Measurements from ENCODE around the gene KRTAP5-9. TPM values are rescaled to one million over a fixed set of nuclear protein-coding genes. Genes with fewer than 3 reads are reported as not detected.

The KRTAP5-9 gene
- total and polyA plus RNA-seq, 2 of the 8 experiments (the other 6 are each of a cell fraction or from before 2014, with no cell fraction given), result 0.11 TPM; not detected in 1

GRCh38 chr11:71519546-71519945 lies 28.7 kb upstream of the KRTAP5-9 start (continued):
- TF ChIP-seq CHD7 (IDR thresholded peaks at IDR 0.05; ENCODE audit: insufficient replicate concordance, low read length) (no peak), E2F6 (IDR thresholded peaks at IDR 0.05) (no peak), RAD21 (IDR thresholded peaks at IDR 0.05 in 1 of 2, conservative IDR thresholded peaks at IDR 0.05 in 1 of 2; ENCODE audit: low read depth in 2 of 2, low read length in 2 of 2) (no peak), NRF1 (IDR thresholded peaks at IDR 0.05; ENCODE audit: low read depth, low read length) (no peak), EGR1 (IDR thresholded peaks at IDR 0.05; ENCODE audit: borderline replicate concordance, low read depth, low read length) (no peak), EP300 (IDR thresholded peaks at IDR 0.05; ENCODE audit: borderline replicate concordance in 1 of 2, low read depth in 2 of 2, low read length in 2 of 2) (no peak), CEBPB (IDR thresholded peaks at IDR 0.05; ENCODE audit: low read depth, low read length) (no peak), HDAC2 (IDR thresholded peaks at IDR 0.05; ENCODE audit: borderline replicate concordance in 1 of 2, low read depth in 2 of 2, low read length in 2 of 2) (no peak), RBBP5 (IDR thresholded peaks at IDR 0.05; ENCODE audit: borderline replicate concordance, low read depth, low read length) (no peak)

Measured in H1 (cell line).